Stimulated activated CD4-positive, alpha-beta T cell treated with anti-CD3 and anti-CD28 coated beads, Interleukin-1b, Interleukin-23, amount 100 ng/mL, for 4 hours (primary cell): ENCODE data around the gene TCN1.
"Not testable (repeated sequence)": the region's sequence is repeated elsewhere in the genome, so short reads cannot be mapped to it uniquely, and the experiment has no call there.

Source experiments
- DNase-seq, 2 donors: peaks; one replicate each; pipeline ENCODE4 v3.0.0-alpha.2; 2020; ENCODE audit warnings: low read depth in 2 of 2

TCN1 gene, protein sequence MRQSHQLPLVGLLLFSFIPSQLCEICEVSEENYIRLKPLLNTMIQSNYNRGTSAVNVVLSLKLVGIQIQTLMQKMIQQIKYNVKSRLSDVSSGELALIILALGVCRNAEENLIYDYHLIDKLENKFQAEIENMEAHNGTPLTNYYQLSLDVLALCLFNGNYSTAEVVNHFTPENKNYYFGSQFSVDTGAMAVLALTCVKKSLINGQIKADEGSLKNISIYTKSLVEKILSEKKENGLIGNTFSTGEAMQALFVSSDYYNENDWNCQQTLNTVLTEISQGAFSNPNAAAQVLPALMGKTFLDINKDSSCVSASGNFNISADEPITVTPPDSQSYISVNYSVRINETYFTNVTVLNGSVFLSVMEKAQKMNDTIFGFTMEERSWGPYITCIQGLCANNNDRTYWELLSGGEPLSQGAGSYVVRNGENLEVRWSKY

DNA sequence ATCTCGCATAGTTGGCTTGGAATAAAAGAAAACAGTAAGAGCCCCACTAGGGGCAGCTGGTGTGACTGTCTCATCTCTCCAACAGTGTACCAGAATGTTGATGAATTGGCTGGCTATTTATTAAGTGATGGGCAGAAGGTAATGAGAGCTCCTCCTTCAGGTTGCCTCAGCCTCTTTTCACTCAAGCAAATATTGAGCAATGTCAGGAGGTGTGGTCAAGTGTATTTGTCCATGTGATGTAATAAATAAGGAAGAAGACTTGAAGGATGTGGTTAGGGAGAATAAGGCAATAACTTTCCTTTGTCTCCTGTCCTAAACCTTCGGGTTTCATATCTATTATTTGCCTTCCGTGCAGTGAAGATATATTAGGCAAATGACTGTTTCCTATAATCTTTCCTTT is at the start of gene TCN1:
TCN1 (minus strand) TSS at position 91 of the 400 bp plus-strand sequence; CDS start at position 74, 17 bp downstream.
- DNase-seq, result no peak

DNA sequence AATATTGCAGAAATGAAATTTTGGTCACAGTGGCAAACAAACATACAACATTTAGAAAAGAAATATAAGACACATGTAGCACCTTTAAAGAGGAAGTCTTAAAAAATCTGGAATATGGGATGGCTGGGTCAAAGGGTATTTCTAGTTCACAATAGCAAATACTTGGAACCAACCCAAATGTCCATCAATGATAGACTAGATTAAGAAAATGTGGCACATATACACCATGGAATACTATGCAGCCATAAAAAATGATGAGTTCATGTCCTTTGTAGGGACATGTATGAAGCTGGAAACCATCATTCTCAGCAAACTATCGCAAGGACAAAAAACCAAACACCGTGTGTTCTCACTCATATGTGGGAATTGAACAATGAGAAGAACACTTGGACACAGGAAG is 37.3 kb upstream of the TCN1 start:
- DNase-seq, result not testable (repeated sequence)

DNA sequence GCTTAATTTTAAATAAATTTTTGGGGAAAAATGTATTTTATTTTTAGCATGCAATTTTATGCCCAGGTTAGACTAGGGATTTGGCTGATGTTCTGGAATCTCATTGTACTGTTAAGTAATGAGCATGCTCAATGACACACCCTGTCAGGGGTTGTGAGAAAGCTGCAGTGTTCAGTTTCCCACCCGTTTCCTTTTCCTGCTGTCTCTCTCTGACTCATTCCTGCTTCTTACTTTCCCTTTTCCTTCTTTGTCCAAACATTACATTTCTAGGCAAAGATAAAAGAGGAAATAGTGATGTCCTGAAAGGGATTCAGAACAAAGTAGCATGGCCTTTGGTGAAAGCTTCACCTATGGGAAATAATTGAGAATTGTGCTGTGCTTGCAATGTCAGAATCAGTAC is 35.0 kb upstream of the TCN1 start:
- DNase-seq, result no peak

DNA sequence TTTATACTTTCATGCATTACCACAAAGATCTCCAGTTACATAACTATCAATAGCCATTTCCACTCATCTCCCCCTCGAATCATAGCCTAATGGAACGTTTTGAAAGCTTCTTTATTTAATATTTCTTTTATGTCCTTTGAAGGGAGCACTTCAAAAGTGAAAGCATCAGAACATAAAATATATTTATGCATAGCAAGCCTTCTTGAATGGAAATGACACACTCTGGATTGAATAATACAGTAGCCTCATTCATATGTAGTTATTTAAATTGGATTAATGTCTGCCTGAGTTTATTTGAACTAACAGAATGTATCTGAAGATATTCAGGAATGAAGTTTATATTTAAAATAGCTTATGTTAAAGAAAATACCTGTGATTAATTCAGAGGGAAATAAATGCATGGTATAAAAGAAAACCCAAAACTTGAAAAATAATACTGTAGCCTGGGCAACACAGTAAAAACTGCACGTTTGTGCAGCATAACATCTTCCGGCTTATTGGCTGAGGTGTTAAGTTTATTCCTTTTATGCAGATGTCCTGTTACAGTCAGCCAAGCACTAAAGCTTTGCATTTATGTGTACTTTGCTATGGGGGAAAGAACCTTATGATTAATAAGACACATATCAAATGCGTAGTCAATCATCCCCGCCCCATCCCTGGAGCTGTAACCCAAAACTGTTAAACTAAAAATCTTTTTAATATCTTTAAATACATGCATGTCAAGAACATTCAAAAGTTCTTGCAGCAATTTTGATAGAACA is 34.3 kb upstream of the TCN1 start:
- no peak for DNase-seq

DNA sequence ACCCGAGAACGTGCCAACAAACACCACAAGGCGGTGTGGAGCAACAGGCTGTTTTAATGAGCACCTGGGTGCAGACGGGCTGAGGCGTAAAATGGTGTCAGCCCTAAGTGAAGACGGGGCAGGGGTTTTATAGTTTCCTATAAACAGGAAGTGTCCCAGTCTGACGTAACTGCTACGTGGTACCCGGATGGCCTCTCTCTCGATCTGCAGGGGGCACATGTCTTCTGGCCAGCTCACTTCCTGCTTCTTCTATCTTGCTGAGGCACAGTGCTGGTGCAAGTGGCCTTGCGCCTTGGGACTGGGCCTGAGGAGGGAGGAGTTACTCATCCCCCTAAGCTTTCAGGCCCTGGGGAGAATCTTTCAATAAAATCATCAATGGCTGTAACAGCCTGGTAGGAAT is 33.2 kb upstream of the TCN1 start:
- DNase-seq, result no peak

DNA sequence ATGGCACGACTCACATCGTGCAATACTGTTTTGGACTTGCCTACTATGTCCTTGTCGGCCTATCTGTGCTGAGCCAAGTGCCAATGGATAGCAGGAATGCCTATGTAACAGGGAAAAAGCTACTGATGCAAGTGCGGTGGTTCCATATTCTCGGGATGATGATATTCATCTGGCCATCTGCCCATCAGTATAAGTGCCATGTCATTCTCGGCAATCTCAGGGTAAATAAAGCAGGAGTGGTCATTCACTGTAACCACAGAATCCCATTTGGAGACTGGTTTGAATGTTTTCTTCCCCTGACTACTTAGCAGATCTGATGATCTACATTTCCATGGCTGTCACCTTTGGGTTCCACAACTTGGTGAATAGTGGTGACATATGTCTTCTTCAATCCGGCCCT is 32.4 kb upstream of the TCN1 start:
- no peak for DNase-seq

DNA sequence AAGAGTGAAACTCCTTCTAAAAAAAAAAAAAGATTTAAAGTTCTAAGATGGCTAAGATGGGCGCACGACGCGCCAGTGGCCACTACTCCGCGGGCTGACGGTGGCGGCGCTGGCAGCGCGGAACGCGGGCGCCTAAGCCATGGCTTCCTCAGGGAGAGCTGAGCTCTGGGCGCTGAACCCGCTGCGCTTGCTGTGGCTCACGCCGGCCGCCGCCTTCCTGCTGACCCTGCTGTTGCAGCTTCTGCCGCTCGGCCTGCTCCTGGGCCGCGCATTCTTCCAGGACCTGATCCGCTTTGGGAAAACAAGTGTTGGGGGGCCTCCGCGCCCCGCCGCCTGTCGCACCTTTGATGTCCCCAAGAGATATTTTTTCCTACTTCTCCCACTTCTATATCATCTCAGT is 31.8 kb upstream of the TCN1 start:
- no peak for DNase-seq

DNA sequence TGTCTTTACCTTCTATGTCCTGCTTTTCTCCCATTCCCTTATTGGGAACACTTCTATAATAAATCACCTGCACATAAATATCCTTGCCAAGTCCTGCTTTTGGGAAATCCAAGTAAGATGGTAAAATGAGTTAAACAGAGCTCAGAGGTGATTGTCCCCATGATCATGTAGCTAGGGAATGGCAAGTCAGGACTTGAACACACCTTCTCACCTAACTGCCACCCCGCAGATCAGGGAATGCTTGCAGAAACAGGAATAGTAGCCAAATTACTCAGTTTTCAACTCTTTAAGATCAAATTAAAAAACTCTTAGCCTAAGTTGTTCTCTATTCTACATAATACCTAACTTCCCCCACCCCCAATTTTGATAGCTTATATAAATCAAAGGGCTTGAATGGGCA is 28.3 kb upstream of the TCN1 start:
- DNase-seq, result no peak

DNA sequence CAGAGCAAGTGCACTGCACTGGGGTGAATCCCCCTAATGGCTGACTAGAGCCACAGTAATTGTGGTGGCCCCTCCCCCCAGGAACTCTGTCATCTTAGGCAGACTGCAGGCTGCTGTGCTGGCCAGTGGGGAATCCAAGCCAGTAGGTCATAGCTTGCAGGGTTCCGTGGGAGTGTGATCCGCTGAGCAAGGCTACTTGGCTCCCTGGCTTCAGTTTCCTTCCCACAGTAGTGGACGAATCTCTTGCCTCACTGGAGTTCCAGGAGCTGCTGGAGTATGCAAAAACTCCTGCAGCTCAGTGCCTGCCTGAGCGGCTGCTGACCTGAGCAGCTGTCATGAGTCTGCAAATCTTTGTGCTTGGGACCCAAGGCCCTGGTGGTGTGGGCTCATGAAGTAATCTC is 25.5 kb upstream of the TCN1 start:
- DNase-seq, result no peak

DNA sequence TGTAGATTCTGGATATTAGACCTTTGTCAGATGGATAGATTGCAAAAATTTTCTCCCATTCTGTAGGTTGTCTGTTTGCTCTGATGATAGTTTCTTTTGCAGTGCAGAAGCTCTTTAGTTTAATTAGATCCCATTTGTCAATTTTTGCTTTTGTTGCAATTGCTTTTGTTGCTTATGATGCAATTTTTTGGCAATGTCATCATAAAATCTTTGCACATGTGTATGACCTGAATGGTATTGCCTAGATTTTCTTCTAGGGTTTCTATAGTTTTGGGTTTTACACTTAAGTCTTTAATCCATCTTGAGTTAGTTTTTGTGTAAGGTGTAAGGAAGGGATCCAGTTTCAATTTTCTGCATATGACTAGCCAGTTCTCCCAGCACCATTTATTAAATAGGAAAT is 20.9 kb upstream of the TCN1 start:
- DNase-seq, result not testable (repeated sequence)

DNA sequence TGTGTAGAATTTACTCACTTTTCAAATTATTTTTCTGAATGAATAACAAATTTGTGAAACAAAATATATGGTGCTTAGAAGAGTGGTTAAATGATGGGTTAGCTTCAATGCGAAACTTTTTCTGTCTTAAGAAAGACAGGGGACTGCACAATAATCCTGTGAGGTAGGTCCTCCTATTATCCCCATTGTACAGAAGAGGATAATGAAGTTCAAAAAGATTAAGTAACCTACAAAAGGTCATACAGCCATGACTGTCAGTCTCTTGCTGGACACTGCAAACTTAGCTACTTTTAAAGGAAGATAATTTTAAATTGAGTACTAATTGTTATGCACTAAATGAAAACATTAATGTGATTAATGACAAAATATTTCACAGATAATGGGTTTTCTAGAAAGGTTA is 17.3 kb upstream of the TCN1 start:
- DNase-seq, result no peak

DNA sequence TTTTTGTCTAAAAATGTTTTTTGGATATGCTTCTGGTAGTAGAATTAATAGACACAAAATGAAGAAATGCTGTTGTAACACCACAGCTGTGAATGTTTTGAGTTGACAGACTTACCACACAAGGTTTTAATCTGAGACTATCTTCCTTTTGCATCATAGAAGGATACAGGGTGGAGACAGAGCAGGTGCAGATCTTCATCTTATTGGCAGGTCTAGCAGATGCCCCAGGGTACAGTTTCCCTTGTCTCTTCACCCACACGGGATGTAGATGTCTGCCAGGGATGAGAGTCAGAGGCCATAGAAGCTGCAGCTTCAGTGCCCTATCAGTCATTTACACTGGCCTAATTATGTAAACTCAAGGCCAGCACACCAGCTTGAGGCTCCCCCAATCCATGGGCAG is 13.3 kb upstream of the TCN1 start:
- DNase-seq, result no peak

DNA sequence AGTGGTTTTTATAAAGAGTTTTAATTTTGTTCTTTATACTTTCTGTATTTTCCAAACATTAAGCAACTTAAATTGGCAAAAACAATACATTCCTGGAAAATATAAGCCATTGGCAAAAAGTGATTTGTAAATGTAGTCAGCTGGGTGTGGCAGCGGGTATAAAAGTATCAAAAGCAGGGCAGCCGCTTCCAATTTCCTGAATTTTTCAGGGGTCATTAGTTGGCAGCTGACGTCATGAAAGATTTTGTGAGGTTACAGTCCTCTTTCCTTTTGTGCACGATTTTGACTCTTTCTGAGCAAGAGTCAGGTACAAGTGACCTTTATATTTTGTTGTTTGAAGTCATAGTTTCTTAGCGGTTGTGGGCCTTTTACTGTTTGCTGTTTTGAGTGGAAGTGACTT is 12.3 kb upstream of the TCN1 start, which contains the start of gene OOSP3:
OOSP3 (plus strand) TSS at position 208 of the 400 bp plus-strand sequence; CDS start at position 235, 27 bp downstream.
- no peak for DNase-seq

DNA sequence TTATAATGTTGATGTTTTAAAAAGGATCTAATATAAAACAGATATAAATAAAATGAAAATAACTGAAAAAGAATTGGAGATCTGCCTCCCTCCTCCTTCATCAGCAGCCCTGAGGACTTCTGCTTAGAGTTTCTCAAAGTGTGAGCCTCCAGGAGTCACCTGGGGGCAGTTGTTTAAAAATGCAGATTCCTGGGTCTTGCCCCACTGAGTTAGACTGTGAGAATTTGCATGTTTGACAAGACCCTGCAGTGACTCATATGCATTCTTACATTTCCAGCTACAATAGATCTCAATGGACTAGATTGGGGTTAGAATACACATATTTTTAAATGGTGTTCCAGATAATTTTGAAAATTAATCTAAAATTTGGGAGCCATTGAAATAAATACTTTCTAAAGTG is 11.5 kb upstream of the TCN1 start:
- no peak for DNase-seq

DNA sequence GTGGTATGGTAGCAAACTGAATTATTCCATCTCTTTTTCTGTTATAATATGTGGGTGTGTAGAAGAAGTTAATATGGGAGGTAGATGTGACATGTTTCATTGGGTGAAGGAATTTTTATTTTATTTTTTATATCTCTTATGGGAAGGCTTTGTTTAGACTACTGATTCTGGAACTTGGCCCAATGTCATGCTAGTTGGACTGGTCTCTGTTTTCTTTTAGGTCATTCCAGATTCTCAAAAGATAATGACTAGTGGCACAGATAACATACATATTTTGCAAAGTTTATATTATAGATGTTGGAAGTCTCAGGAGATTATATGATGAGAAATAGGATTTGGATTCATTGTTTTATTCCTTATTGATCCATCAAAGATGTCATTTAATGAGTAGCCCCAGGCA is 11.0 kb upstream of the TCN1 start:
- no peak for DNase-seq

DNA sequence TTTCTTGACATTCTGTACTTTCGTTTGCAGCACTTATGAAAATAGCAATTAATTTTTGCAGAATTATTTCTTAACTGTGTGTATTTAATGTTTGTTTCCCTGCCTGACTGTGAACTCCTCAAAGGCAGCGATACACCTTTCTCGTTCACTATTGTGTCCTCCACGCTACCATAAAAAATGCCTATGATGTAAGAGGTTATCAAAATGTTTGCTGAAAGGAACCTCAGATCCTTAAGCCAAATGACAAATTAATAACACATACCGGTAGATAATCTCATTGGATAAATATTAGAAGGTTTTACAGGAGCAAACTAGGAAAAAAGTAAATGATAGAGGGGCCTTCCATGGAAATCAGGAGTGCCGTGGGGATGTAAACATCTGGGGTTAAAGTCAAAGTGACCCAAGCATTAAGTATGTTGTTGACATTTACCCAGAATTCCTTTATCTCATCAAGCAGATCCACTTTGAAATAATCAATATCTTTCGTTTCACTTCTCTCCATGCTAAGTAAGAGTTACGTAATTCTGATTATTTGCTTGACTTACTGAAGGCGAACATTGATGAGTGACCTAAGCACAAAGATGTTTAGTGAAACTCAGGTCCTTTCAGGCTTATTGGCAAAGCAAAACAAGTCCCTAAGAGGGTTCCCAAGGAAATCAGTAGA is 9.7 kb upstream of the TCN1 start:
- DNase-seq, result no peak

DNA sequence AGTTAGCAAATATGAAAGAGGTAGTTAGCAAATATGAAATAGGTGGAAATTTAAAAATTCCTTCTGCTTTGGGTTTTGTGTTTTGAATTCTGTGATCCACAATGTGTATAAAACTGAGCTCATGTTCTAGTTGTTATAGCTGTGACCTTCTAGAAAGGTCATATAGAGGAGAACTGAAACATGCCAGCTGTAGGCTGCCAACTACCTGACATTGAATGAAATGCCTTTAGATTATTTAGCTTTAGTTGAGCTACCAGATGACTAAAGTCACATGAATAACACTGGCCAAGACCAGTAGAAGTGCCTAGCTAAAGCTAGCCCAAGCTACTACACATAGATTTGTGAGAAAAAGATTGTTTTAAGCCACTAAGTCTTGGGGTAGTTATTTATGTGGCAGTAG is 5.8 kb upstream of the TCN1 start:
- DNase-seq, result no peak

DNA sequence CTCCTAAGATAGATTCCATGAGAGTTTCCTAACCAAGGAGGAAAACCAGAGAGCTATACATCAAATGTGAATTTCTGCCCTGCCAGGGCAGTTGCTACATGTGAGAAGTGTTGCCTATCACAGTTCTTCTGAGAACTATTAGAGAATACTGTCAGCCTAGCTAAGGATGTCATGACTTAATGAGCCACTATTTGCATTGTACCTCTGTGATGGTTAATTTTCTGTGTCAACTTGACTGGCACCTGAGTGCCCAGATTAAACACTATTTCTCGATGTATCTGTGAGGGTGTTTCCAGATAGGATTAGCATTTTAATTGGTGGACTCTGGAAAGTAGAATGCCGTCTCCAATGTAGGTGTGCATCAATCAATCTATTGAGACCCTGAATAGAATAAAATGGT is 1.7 kb upstream of the TCN1 start:
- DNase-seq, result no peak

DNA sequence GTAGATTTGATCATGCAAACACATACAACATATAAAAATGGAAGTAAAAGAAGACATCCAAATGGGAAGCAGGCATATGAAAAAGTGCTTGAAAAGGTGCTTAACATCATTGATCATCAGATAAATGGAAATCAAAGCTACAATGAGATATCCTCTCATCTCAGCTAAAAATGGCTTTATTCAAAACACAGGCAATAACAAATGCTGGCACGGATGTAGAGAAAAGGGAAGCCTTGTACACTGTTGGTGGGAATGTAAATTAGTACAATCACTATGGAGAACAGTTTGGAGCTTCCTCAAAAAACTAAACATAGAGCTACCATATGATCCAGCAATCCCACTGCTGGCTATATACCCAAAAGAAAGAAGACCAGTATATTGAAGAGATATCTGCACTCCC is 549 bp upstream of the TCN1 start:
- DNase-seq, result no peak

DNA sequence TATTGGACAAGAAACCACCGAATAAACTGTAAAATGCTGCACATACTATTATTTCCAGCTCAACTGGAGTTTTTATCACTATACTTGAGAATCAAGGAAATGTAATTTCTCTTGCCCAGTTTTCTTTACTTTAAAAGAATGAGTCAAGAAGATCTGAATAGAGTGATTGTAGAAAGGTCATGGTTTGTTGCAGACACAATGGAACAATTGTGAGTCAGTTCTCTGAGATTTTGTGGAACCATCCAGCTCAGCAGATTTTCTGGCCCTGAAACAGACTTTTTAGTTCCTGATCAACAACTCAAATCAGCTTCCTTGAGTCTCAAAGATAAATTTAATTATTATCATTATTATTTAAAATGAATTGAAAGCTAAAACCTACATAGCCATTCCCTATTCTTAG is 1.3 kb downstream of the TCN1 start:
- DNase-seq, result no peak

DNA sequence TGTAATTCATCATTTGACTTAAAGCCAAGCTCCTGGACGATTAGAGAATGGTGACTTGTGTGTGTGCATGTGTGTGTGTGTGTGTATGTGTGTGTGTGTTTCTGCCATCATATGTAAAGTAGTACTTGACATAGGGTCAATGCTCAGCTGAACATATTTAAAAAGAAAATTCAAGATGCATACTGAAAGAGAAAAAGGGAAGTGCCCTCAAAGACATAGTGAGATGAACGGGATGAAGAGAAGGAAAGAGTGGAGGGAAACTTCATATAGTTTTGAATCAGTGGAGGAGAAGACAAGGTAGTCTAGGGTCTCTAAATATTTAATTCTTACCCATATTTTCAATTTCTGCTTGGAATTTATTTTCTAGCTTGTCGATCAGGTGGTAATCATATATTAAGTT is 4.0 kb downstream of the TCN1 start:
- no peak for DNase-seq

DNA sequence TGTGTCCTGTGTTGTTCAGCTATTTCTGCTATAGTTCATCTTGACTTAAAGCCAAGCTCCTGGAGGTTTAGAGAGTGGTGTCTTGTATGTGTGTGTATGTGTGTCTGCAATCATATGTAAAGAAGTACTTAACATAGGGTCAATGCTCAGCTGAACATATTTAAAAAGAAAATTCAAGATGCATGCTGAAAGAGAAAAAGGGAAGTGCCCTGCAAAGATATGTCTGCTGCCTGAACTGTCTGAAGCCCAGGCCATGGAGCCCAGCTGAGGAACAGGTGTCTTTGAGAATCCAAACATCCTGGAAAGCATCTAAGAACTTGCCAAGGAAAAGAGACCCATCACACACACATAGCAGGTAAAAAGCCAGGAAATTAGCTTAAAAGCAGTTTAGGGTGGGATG is 6.6 kb downstream of the TCN1 start:
- no peak for DNase-seq
